A549 (cell line): Measurements from ENCODE around the gene PRKN.

Experiments used
- TF ChIP-seq, protein P1 (sequence below): fragments of >200 bp; sonication (Bioruptor Twin); formaldehyde crosslinking; IDR thresholded peaks from 3 replicates; pipeline ENCODE4 v1.5.1; 2016
- TF ChIP-seq, protein P2 (sequence below): IDR thresholded peaks from 2 replicates; pipeline ENCODE4 v1.6.1; 2012

DNA sequence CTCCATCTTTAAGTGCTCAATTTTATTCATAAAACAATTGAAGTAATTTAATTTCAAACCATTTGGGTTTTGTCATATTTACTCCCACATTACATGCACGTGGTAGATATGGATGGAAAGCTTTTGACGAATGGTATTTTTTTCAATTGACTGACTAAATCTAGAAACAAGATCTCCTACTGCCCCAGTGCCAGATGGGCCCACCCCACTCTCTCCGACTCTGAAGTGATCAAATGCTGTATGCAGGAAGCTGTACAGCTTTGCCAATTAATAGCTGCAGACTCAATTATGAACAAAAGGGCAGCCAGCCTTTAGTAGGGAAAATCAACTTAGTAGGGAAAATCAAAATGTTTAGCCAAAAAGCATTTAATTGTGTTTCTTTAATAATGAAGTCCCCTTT is 46.4 kb upstream of the PRKN start:
- TF ChIP-seq, protein P1, sequence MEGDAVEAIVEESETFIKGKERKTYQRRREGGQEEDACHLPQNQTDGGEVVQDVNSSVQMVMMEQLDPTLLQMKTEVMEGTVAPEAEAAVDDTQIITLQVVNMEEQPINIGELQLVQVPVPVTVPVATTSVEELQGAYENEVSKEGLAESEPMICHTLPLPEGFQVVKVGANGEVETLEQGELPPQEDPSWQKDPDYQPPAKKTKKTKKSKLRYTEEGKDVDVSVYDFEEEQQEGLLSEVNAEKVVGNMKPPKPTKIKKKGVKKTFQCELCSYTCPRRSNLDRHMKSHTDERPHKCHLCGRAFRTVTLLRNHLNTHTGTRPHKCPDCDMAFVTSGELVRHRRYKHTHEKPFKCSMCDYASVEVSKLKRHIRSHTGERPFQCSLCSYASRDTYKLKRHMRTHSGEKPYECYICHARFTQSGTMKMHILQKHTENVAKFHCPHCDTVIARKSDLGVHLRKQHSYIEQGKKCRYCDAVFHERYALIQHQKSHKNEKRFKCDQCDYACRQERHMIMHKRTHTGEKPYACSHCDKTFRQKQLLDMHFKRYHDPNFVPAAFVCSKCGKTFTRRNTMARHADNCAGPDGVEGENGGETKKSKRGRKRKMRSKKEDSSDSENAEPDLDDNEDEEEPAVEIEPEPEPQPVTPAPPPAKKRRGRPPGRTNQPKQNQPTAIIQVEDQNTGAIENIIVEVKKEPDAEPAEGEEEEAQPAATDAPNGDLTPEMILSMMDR: no peak
- TF ChIP-seq, protein P2, sequence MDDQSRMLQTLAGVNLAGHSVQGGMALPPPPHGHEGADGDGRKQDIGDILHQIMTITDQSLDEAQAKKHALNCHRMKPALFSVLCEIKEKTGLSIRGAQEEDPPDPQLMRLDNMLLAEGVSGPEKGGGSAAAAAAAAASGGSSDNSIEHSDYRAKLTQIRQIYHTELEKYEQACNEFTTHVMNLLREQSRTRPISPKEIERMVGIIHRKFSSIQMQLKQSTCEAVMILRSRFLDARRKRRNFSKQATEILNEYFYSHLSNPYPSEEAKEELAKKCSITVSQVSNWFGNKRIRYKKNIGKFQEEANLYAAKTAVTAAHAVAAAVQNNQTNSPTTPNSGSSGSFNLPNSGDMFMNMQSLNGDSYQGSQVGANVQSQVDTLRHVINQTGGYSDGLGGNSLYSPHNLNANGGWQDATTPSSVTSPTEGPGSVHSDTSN: no peak
